Gastroesophageal sphincter (tissue), 4 donors: ENCODE results near the gene GABRB3. TPM values are rescaled to one million over a fixed set of nuclear protein-coding genes. Genes with fewer than 3 reads are reported as not detected.
"Not testable (repeated sequence)": the region's sequence is repeated elsewhere in the genome, so short reads cannot be mapped to it uniquely, and the experiment has no call there.

Experiments used
- ATAC-seq: fragments of 150-250 bp; one replicate; pipeline ENCODE4 v1.9.1; 2016; ENCODE audit warnings: mild to moderate bottlenecking, moderate library complexity
- H3K27ac ChIP-seq, 4 donors: fragments of 200-600 bp; sonication (generic) in 3 of 4; 1 replicate in 3 of 4; 2 replicates in 1 of 4; pipeline ENCODE4 v1.5.1; 2016 to 2019
- H3K27me3 ChIP-seq: fragments of 200-600 bp; sonication (generic); one replicate; pipeline ENCODE4 v1.5.1; 2019
- H3K36me3 ChIP-seq, 2 donors: fragments of 200-600 bp; sonication (generic); one replicate each; pipeline ENCODE4 v1.5.1; 2019; ENCODE audit warnings: control low read depth in 1 of 2
- H3K4me1 ChIP-seq, 3 donors: fragments of 200-600 bp; sonication (generic); 1 replicate in 2 of 3; 2 replicates in 1 of 3; pipeline ENCODE4 v1.5.1; 2016 to 2019; ENCODE audit warnings: control low read depth in 2 of 3
- H3K4me3 ChIP-seq, 2 donors: fragments of 200-600 bp; sonication (generic); one replicate each; pipeline ENCODE4 v1.5.1; 2019; ENCODE audit warnings: mild to moderate bottlenecking in 1 of 2, moderate library complexity in 1 of 2
- H3K9me3 ChIP-seq, 3 donors: fragments of 200-600 bp; sonication (generic); one replicate each; pipeline ENCODE4 v1.5.1; 2017 to 2019; ENCODE audit warnings: control low read depth in 2 of 3
- CTCF ChIP-seq, 4 experiments: fragments of 200-600 bp in 2 of 4; fragments of 450-650 bp in 2 of 4; sonication (generic) in 1 of 4; IDR thresholded peaks; one replicate each; pipeline ENCODE4 v1.5.1; 2017 to 2019; ENCODE audit warnings: antibody characterized with exemption in 4 of 4, mild to moderate bottlenecking in 2 of 4, moderate library complexity in 2 of 4
- EP300 ChIP-seq: sonication (generic); formaldehyde crosslinking; IDR thresholded peaks from one replicate; pipeline ENCODE4 v1.6.1; 2017; ENCODE audit warnings: antibody characterized with exemption, mild to moderate bottlenecking
- POLR2A ChIP-seq, 2 donors: fragments of 450-650 bp; IDR thresholded peaks; one replicate each; pipeline ENCODE4 v1.6.1; 2017; ENCODE audit warnings: antibody characterized with exemption in 2 of 2, mild to moderate bottlenecking in 2 of 2, moderate library complexity in 1 of 2
- POLR2AphosphoS5 ChIP-seq: sonication (generic); formaldehyde crosslinking; IDR thresholded peaks from one replicate; pipeline ENCODE4 v1.6.1; 2017; ENCODE audit warnings: antibody characterized with exemption
- WGBS, 2 donors: methylation state at CpG; one replicate each; pipeline ENCODE4 v1.1.5; 2018; ENCODE audit warnings: low coverage in 1 of 2; 5-methylcytosine and 5-hydroxymethylcytosine counted together
- total RNA-seq, 4 donors: library from RNA; depleted of rRNA; stranded (reverse); fragments of >200 nt; gene quantifications; one replicate each; pipeline ENCODE4 v1.1.0, GENCODE V29; 2016

The GABRB3 gene
- total RNA-seq, 4 donors from 2014 or later, result 2.4 to 4.3 (median 3.6) TPM

DNA sequence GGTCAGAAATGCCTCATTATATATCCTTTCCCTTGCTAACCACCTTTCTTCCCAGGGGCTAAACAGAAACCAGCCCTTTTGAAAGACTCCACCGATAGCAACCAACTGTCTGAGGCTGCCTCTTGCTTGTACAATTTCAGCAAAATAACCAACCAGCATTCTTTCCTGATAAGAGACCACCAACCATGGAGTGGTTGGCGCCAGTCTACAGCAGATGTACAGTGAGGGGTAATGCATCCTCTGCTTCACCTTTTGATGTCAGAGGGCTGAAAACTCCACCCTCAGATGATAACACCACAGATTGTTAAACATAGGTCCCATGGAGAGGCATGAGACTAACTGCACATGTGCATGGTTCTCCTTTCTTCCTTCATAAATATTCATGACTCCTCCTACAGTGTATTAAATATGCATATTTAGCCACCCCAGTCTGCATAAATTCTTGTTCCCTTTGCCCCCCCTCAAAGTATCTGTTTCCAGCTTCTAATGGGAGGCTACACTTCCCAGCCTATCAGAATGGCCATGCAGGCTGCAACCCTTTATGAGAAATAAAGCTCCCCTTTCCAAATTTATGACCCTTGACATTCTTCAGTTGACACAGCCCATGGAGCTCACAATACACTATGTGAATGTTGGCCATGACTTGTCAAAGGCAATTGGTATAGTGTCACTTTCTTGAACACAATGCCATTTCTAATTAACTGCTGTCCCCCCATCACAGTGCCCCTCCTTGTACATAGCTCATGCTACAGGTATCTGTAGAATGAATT is 48.3 kb downstream of the GABRB3 start:
- no peaks in the 10 kb centered on the region for H3K36me3 ChIP-seq
- no peak for ATAC-seq
- no peak overlapping the region for H3K27ac ChIP-seq
- H3K27me3 ChIP-seq, result no peaks in the 10 kb centered on the region
- H3K9me3 ChIP-seq, result no peaks in the 10 kb centered on the region
- WGBS, 2 donors, result 81 to 86% methylated on average over 1 to 2 of the region's 2 CpGs
- no peak overlapping the region for H3K4me3 ChIP-seq
- no peaks in the 10 kb centered on the region for H3K4me1 ChIP-seq
- TF ChIP-seq CTCF (IDR thresholded peaks at IDR 0.05), result no peak
- TF ChIP-seq POLR2AphosphoS5, result no peak
- TF ChIP-seq POLR2A (IDR thresholded peaks at IDR 0.05), result no peak
- no peak for TF ChIP-seq EP300

DNA sequence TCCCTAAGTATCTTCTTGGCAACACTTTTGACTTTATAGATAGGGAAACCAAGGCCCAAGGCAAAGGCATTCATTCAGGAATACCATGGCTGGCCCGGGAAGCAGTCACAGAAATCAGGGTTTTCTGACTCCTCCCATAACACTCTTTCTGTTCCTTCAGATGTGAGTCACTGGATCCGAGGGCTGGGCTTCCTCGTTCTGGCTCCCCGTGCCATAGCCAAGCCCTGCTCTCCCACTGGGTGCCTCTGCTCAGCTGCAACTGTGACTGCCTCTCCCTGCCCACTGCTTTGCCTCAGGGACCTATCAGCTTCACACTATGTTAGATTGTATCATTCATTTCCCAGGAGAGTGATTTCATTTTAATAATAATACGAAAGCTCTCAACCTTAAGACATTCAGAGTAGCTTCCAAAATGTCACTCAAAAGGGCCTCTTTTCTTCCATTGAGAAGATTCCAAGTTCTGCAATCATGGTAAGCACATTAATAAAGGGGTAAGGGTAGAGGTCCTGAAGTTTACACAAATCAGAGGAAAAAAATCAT is 50.2 kb downstream of the GABRB3 start:
- ATAC-seq, result no peak
- Histone ChIP-seq H3K36me3 (no peaks in the 10 kb centered on the region), H3K4me3 (no peak overlapping the region), H3K4me1 (no peaks in the 10 kb centered on the region), H3K27me3 (no peaks in the 10 kb centered on the region), H3K9me3 (no peaks in the 10 kb centered on the region), H3K27ac (no peak overlapping the region)
- WGBS, 2 donors, result 15 to 27% methylated on average over 5 of the region's 5 CpGs
- TF ChIP-seq POLR2A (IDR thresholded peaks at IDR 0.05), result no peak
- TF ChIP-seq CTCF (IDR thresholded peaks at IDR 0.05), result no peak
- TF ChIP-seq EP300, result no peak
- no peak for TF ChIP-seq POLR2AphosphoS5

DNA sequence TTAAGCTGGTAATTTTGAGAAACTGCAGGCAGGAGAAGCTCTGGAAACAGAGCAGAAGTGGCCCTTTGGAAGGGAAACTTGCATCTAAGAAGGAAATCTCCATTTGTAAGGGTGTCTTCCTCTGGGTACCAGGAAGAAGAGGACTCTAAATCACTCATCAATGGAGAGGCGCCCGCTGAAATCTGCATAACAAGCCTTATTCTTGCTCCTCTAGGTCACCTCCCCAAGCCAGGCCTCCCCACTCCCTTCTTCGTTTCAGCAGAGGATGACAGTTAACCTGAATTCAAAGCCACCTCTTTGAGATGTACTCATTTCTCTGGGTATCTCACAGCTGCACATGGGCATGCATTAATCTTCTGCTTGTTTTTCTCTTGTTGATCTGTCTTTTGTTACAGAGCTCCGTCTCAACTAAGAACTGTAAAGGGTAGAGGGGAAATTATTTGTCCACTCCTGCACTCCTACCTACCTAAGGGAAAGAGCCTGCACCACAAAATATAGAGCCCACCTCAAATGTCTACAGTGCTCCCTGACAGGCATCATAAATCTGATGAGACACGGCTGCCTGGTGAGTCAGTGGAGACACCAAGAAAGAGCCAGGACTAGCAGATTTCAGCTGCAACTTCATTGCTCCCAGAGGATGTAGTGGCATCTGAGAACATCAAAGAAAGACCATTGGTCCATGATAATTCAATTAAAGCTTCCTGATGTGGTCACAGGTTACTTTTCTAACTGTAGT is 51.5 kb downstream of the GABRB3 start:
- TF ChIP-seq CTCF (IDR thresholded peaks at IDR 0.05), result no peak
- no peak for TF ChIP-seq POLR2A (IDR thresholded peaks at IDR 0.05)
- no peak for TF ChIP-seq EP300
- TF ChIP-seq POLR2AphosphoS5, result no peak
- Histone ChIP-seq H3K27me3 (no peaks in the 10 kb centered on the region), H3K36me3 (no peaks in the 10 kb centered on the region), H3K4me1 (no peaks in the 10 kb centered on the region), H3K9me3 (no peaks in the 10 kb centered on the region), H3K4me3 (no peak overlapping the region), H3K27ac (no peak overlapping the region)
- no peak for ATAC-seq
- WGBS, 2 donors, result 35 to 47% methylated on average over 4 to 5 of the region's 5 CpGs

DNA sequence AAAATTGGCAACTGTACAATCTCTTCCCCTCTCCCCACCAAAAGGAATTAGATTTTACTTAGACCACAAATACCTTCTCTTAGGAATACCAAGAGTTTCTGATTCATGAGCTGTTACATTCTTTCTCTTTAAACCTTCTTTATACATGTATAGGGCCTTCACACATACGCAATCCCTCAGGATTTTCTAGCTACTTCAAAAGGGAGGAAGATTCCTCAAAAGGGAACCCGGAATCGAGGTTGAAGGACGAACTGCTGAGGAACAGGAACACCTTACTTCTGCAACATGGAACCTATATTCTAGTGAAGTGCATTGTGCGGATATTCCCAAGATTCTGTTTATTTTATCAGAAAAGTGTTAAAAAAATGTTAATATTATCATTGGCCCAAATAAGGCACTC is 52.3 kb downstream of the GABRB3 start:
- TF ChIP-seq CTCF (IDR thresholded peaks at IDR 0.05) (no peak), EP300 (no peak), POLR2AphosphoS5 (no peak), POLR2A (IDR thresholded peaks at IDR 0.05) (no peak)
- Histone ChIP-seq H3K4me3 (no peak overlapping the region), H3K4me1 (no peaks in the 10 kb centered on the region), H3K27ac (no peak overlapping the region), H3K36me3 (no peaks in the 10 kb centered on the region), H3K27me3 (no peaks in the 10 kb centered on the region), H3K9me3 (no peaks in the 10 kb centered on the region)
- no peak for ATAC-seq
- whole genome bisulfite sequencing, 2 donors, result 30 to 46% methylated on average over 5 of the region's 5 CpGs

DNA sequence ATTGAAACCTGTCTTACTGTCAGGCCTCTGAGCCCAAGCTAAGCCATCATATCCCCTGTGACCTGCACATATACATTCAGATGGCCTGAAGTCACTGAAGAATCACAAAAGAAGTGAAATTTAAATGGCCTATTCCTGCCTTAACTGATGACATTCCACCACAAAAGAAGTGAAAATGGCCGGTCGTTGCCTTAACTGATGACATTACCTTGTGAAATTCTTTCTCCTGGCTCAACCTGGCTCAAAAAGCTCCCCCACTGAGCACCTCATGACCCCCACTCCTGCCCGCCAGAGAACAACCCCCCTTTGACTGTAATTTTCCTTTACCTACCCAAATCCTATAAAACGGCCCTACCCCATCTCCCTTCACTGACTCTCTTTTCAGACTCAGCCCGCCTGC is 53.0 kb downstream of the GABRB3 start:
- H3K27ac ChIP-seq, H3K27me3 ChIP-seq, H3K9me3 ChIP-seq, H3K4me1 ChIP-seq, ATAC-seq, H3K4me3 ChIP-seq, H3K36me3 ChIP-seq: not testable (repeated sequence)
- 35 to 51% methylated on average over 3 to 4 of the region's 5 CpGs for WGBS, 2 donors
